Mesendoderm (in vitro differentiated cells): Measurements from ENCODE around the gene OLFML1. TPM values are rescaled to one million over a fixed set of nuclear protein-coding genes. Genes with fewer than 3 reads are reported as not detected.

ENCODE experiments used
- DNase-seq: peaks from one replicate; pipeline ENCODE4 v3.0.0; 2013
- H2AK5ac ChIP-seq: 2 replicates; pipeline ENCODE4 v1.6.1; 2013; ENCODE audit warnings: low read length, inconsistent platforms
- H2BK120ac ChIP-seq: 2 replicates; pipeline ENCODE4 v1.6.1; 2013; ENCODE audit warnings: low read depth, mild to moderate bottlenecking, low read length, moderate library complexity, mixed read lengths
- H2BK15ac ChIP-seq: replicated peaks from 2 replicates; pipeline ENCODE4 v1.6.1; 2013; ENCODE audit warnings: low read depth, mild to moderate bottlenecking, moderate library complexity
- H2BK5ac ChIP-seq: 2 replicates; pipeline ENCODE4 v1.6.1; 2013; ENCODE audit warnings: low read length, inconsistent platforms
- H3K18ac ChIP-seq: 2 replicates; pipeline ENCODE4 v1.6.1; 2013; ENCODE audit warnings: mild to moderate bottlenecking, low read length, mixed read lengths
- H3K23ac ChIP-seq: one replicate; pipeline ENCODE4 v1.6.1; 2013; ENCODE audit warnings: low read length
- H3K27ac ChIP-seq: 2 replicates; pipeline ENCODE4 v1.5.1; 2013; ENCODE audit warnings: low read depth, mild to moderate bottlenecking, inconsistent platforms, low read length, moderate library complexity
- H3K27me3 ChIP-seq: 2 replicates; pipeline ENCODE4 v1.6.1; 2013; ENCODE audit warnings: low read length, control low read depth, mild to moderate bottlenecking, inconsistent platforms; ENCODE audit not compliant: insufficient read depth, poor library complexity
- H3K36me3 ChIP-seq: 2 replicates; pipeline ENCODE4 v1.6.1; 2013; ENCODE audit warnings: low read length, inconsistent platforms; ENCODE audit not compliant: control insufficient read depth, insufficient read depth
- H3K4ac ChIP-seq: one replicate; pipeline ENCODE4 v1.6.1; 2013; ENCODE audit warnings: low read depth, mild to moderate bottlenecking, low read length, moderate library complexity
- H3K4me1 ChIP-seq: 2 replicates; pipeline ENCODE4 v1.6.1; 2013; ENCODE audit warnings: low read depth, low read length, inconsistent platforms; ENCODE audit not compliant: control insufficient read depth
- H3K4me2 ChIP-seq: 2 replicates; pipeline ENCODE4 v1.6.1; 2013; ENCODE audit warnings: low read length
- H3K4me3 ChIP-seq: 2 replicates; pipeline ENCODE4 v1.5.1; 2013; ENCODE audit warnings: mild to moderate bottlenecking, low read length
- H3K56ac ChIP-seq: one replicate; pipeline ENCODE4 v1.6.1; 2013; ENCODE audit warnings: low read length
- H3K79me1 ChIP-seq: 2 replicates; pipeline ENCODE4 v1.6.1; 2013; ENCODE audit warnings: low read length, inconsistent platforms
- H3K79me2 ChIP-seq: 2 replicates; pipeline ENCODE4 v1.6.1; 2013; ENCODE audit warnings: mild to moderate bottlenecking, low read length; ENCODE audit not compliant: control insufficient read depth, insufficient read depth
- H3K9ac ChIP-seq: 2 replicates; pipeline ENCODE4 v1.6.1; 2013; ENCODE audit warnings: low read length, inconsistent platforms
- H4K5ac ChIP-seq: one replicate; pipeline ENCODE4 v1.6.1; 2013; ENCODE audit warnings: low read length
- H4K8ac ChIP-seq: one replicate; pipeline ENCODE4 v1.6.1; 2013; ENCODE audit warnings: low read depth, mild to moderate bottlenecking, control low read depth, low read length, moderate library complexity
- whole genome bisulfite sequencing: extraction: QIAGEN DNeasy Blood & Tissue Kit; methylation state at CpG from one replicate; pipeline ENCODE4 v1.1.7; 2013; ENCODE audit warnings: low lambda C conversion rate, missing lambda C conversion rate; ENCODE audit not compliant: insufficient coverage; ENCODE audit errors: extremely low coverage; 5-methylcytosine and 5-hydroxymethylcytosine counted together
- polyA plus RNA-seq, 2 experiments: library from polyadenylated mRNA; stranded (reverse); fragments of 200-250 nt; gene quantifications; one replicate each; pipeline ENCODE4 v1.2.3, GENCODE V29; 2013

OLFML1 gene
- polyA plus RNA-seq (2013, experiment 1 of 2) = 1.3 TPM
- polyA plus RNA-seq (2013, experiment 2 of 2) = 1.2 TPM

GRCh38 chr11:7485186-7486097 is at the start of gene OLFML1:
OLFML1 (plus strand) TSS chr11:7485506; CDS start chr11:7485876, 370 bp downstream.
- H2BK5ac ChIP-seq = peak within 1 kb of the TSS; percentile 40
- peaks cover 9% of the 10 kb centered on the region for H3K4me1 ChIP-seq
- H4K8ac ChIP-seq = no peak within 1 kb of the TSS
- no CpG with 5 or more reads among the region's 15 CpGs for WGBS
- H3K9ac ChIP-seq = no peak within 1 kb of the TSS
- H3K27me3 ChIP-seq = no peaks in the 10 kb centered on the region
- DNase-seq = no peak
- no peak within 1 kb of the TSS for H3K4me3 ChIP-seq
- no peak within 1 kb of the TSS for H4K5ac ChIP-seq
- H2AK5ac ChIP-seq = peak within 1 kb of the TSS; percentile 81
- no peaks in the 10 kb centered on the region for H3K79me1 ChIP-seq
- no peaks in the 10 kb centered on the region for H3K36me3 ChIP-seq
- H3K4me2 ChIP-seq = no peak within 1 kb of the TSS
- no peaks in the 10 kb centered on the region for H3K79me2 ChIP-seq
- peak within 1 kb of the TSS; percentile 22 for H3K18ac ChIP-seq
- no peak within 1 kb of the TSS for H3K23ac ChIP-seq
- H2BK120ac ChIP-seq = no peak within 1 kb of the TSS
- H2BK15ac ChIP-seq = no peak within 1 kb of the TSS
- H3K56ac ChIP-seq = peak within 1 kb of the TSS; percentile 65
- H3K27ac ChIP-seq = no peak within 1 kb of the TSS
- H3K4ac ChIP-seq = no peak within 1 kb of the TSS

GRCh38 chr11:7436146-7436545 is 49.2 kb upstream of the OLFML1 start:
- H3K27me3 ChIP-seq = no peaks in the 10 kb centered on the region
- no peak overlapping the region for H2BK120ac ChIP-seq
- H3K4ac ChIP-seq = no peak overlapping the region
- H3K4me2 ChIP-seq = no peak overlapping the region
- H3K79me2 ChIP-seq = no peaks in the 10 kb centered on the region
- no peak overlapping the region for H3K23ac ChIP-seq
- peak; percentile 26 for DNase-seq
- no peak overlapping the region for H3K56ac ChIP-seq
- H2BK15ac ChIP-seq = no peak overlapping the region
- no peaks in the 10 kb centered on the region for H3K79me1 ChIP-seq
- H3K18ac ChIP-seq = no peak overlapping the region
- WGBS = no CpG with 5 or more reads among the region's 1 CpG
- H4K8ac ChIP-seq = no peak overlapping the region
- H3K36me3 ChIP-seq = no peaks in the 10 kb centered on the region
- H3K4me1 ChIP-seq = peaks cover 2% of the 10 kb centered on the region
- H3K4me3 ChIP-seq = no peak overlapping the region
- no peak overlapping the region for H4K5ac ChIP-seq
- H2AK5ac ChIP-seq = no peak overlapping the region
- no peak overlapping the region for H3K27ac ChIP-seq
- no peak overlapping the region for H3K9ac ChIP-seq
- H2BK5ac ChIP-seq = no peak overlapping the region

GRCh38 chr11:7436657-7437056 is 48.6 kb upstream of the OLFML1 start:
- Histone ChIP-seq H4K8ac (no peak overlapping the region), H3K23ac (no peak overlapping the region), H3K4me2 (no peak overlapping the region), H2BK5ac (no peak overlapping the region), H2AK5ac (no peak overlapping the region), H3K27ac (no peak overlapping the region), H3K18ac (no peak overlapping the region), H3K4me3 (no peak overlapping the region), H4K5ac (no peak overlapping the region), H3K4me1 (peaks cover 2% of the 10 kb centered on the region), H2BK15ac (no peak overlapping the region), H3K27me3 (no peaks in the 10 kb centered on the region), H3K79me1 (no peaks in the 10 kb centered on the region), H3K4ac (no peak overlapping the region), H2BK120ac (no peak overlapping the region), H3K9ac (no peak overlapping the region), H3K36me3 (no peaks in the 10 kb centered on the region), H3K79me2 (no peaks in the 10 kb centered on the region), H3K56ac (no peak overlapping the region)
- DNase-seq = peak; percentile 30
- no CpG with 5 or more reads among the region's 5 CpGs for WGBS

GRCh38 chr11:7437696-7438095 is 47.6 kb upstream of the OLFML1 start:
- H2BK120ac ChIP-seq = no peak overlapping the region
- H2BK5ac ChIP-seq = no peak overlapping the region
- no peaks in the 10 kb centered on the region for H3K79me2 ChIP-seq
- no peak overlapping the region for H3K27ac ChIP-seq
- WGBS = no CpG with 5 or more reads among the region's 3 CpGs
- H2BK15ac ChIP-seq = no peak overlapping the region
- H3K27me3 ChIP-seq = no peaks in the 10 kb centered on the region
- no peaks in the 10 kb centered on the region for H3K79me1 ChIP-seq
- peaks cover 2% of the 10 kb centered on the region for H3K4me1 ChIP-seq
- no peak overlapping the region for H4K8ac ChIP-seq
- H3K9ac ChIP-seq = no peak overlapping the region
- no peak overlapping the region for H2AK5ac ChIP-seq
- H3K4me2 ChIP-seq = no peak overlapping the region
- H3K56ac ChIP-seq = no peak overlapping the region
- H3K36me3 ChIP-seq = no peaks in the 10 kb centered on the region
- no peak overlapping the region for H4K5ac ChIP-seq
- no peak overlapping the region for H3K18ac ChIP-seq
- no peak for DNase-seq
- no peak overlapping the region for H3K4me3 ChIP-seq
- H3K23ac ChIP-seq = no peak overlapping the region
- no peak overlapping the region for H3K4ac ChIP-seq

GRCh38 chr11:7439746-7440320 is 45.5 kb upstream of the OLFML1 start:
- Histone ChIP-seq H3K18ac (no peak overlapping the region), H3K4me3 (no peak overlapping the region), H3K4me2 (no peak overlapping the region), H3K4ac (no peak overlapping the region), H3K9ac (no peak overlapping the region), H3K36me3 (no peaks in the 10 kb centered on the region), H3K56ac (no peak overlapping the region), H4K5ac (no peak overlapping the region), H2BK120ac (no peak overlapping the region), H3K27me3 (no peaks in the 10 kb centered on the region), H3K79me1 (no peaks in the 10 kb centered on the region), H2AK5ac (no peak overlapping the region), H3K27ac (no peak overlapping the region), H2BK15ac (no peak overlapping the region), H3K4me1 (peaks cover 2% of the 10 kb centered on the region), H2BK5ac (no peak overlapping the region), H4K8ac (no peak overlapping the region), H3K23ac (no peak overlapping the region), H3K79me2 (no peaks in the 10 kb centered on the region)
- DNase-seq = no peak
- WGBS = no CpG with 5 or more reads among the region's 3 CpGs
